GM21360 (cell line): Measurements from ENCODE around the gene NR5A1.

ENCODE experiments used
- ATAC-seq: cut with Tn5 transposase; IDR thresholded peaks from one replicate; pipeline ENCODE4 v1.9.1; 2021; ENCODE audit warnings: mild to moderate bottlenecking, moderate library complexity; ENCODE audit not compliant: unreplicated experiment

NR5A1 gene

GRCh38 chr9:124506931-124507879 lies at the start of gene NR5A1:
Gene NR5A1 (minus strand): TSS chr9:124507399. CDS start chr9:124503395, 4,004 bp downstream.
- ATAC-seq, result no peak

GRCh38 chr9:124555043-124555442 lies 47.8 kb upstream of the NR5A1 start:
- ATAC-seq, result no peak

GRCh38 chr9:124553738-124554137 lies 46.5 kb upstream of the NR5A1 start:
- no peak for ATAC-seq

GRCh38 chr9:124552273-124552605 lies 45.0 kb upstream of the NR5A1 start:
- no peak for ATAC-seq

GRCh38 chr9:124551472-124552272 lies 44.5 kb upstream of the NR5A1 start:
- no peak for ATAC-seq

- ATAC-seq, result no peak
Measured at GRCh38 chr9:124550072-124550471, 42.9 kb upstream of the NR5A1 start.

GRCh38 chr9:124549016-124549415 lies 41.8 kb upstream of the NR5A1 start:
- no peak for ATAC-seq

- no peak for ATAC-seq
Measured at GRCh38 chr9:124544535-124544934, 37.3 kb upstream of the NR5A1 start.

GRCh38 chr9:124541824-124542223 lies 34.6 kb upstream of the NR5A1 start:
- no peak for ATAC-seq

GRCh38 chr9:124537926-124538325 lies 30.7 kb upstream of the NR5A1 start:
- no peak for ATAC-seq

- no peak for ATAC-seq
Measured at GRCh38 chr9:124535846-124536245, 28.6 kb upstream of the NR5A1 start.

- no peak for ATAC-seq
Measured at GRCh38 chr9:124532897-124533296, 25.7 kb upstream of the NR5A1 start.

GRCh38 chr9:124531115-124531514 lies 23.9 kb upstream of the NR5A1 start:
- no peak for ATAC-seq

GRCh38 chr9:124530246-124530645 lies 23.0 kb upstream of the NR5A1 start:
- no peak for ATAC-seq

GRCh38 chr9:124527781-124528180 lies 20.6 kb upstream of the NR5A1 start:
- no peak for ATAC-seq

- ATAC-seq, result no peak
Measured at GRCh38 chr9:124526174-124526573, 19.0 kb upstream of the NR5A1 start.

GRCh38 chr9:124522121-124523098 lies 15.2 kb upstream of the NR5A1 start:
- ATAC-seq, result no peak

GRCh38 chr9:124521142-124521541 lies 13.9 kb upstream of the NR5A1 start:
- ATAC-seq, result no peak

GRCh38 chr9:124520206-124520596 lies 13.0 kb upstream of the NR5A1 start:
- no peak for ATAC-seq

GRCh38 chr9:124518116-124518515 lies 10.9 kb upstream of the NR5A1 start:
- ATAC-seq, result no peak

GRCh38 chr9:124517600-124517999 lies 10.4 kb upstream of the NR5A1 start:
- ATAC-seq, result no peak
